AG10803 (cell line): ENCODE results near the gene SPHK2.

Source experiments
- DNase-seq: peaks from one replicate; pipeline ENCODE4 v3.0.0; 2010; ENCODE audit warnings: low read depth
- H3K4me3 ChIP-seq: 2 replicates; pipeline ENCODE4 v1.5.1; 2011; ENCODE audit warnings: mild to moderate bottlenecking, low read length, control low read depth
- CTCF ChIP-seq: conservative IDR thresholded peaks from 2 replicates; pipeline ENCODE4 v1.5.1; 2011; ENCODE audit warnings: mild to moderate bottlenecking, low read length, control low read depth, inconsistent platforms

SPHK2 gene

DNA sequence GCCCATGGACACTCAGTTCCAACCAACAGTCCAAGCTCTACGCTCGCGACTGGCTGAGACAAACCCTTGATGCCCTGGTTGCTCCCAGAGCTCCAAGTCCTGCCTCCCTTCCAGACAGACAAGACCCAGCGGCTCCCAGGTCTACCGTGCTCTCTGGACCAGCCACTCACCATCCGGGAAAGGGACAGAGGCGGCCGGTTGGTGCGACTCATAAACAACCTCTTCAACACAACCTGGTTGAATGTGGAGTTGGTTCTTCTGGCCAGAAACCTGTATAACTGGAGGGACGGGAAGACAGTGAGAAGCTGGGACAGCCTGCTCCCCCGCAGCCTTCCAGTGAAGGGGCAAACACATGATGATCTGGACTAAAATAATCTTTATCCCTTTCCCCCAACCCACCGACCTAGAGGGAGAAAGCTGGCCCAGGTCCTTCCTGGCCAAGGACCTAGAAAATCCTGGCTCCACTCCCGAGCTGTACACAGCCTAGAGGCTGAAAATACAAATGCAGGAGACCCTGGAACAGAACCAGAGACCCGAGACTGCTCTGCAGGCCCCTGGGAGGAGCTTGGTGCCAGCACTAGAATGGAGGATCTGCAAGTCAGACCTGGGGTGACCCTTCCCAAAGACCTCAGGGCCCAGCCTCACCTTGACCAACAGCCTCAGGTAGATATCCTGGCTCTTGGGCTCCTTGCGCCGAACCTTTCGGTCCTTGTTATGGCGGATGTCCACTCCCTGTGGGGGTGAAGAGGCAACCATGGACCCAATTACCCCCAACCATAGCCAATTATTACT is 2.0 kb upstream of the SPHK2 start:
- no peak for DNase-seq
- no peak; the same call in 1 of the 2 replicates for TF ChIP-seq CTCF
- H3K4me3 ChIP-seq, result peak overlapping the region; percentile 98

DNA sequence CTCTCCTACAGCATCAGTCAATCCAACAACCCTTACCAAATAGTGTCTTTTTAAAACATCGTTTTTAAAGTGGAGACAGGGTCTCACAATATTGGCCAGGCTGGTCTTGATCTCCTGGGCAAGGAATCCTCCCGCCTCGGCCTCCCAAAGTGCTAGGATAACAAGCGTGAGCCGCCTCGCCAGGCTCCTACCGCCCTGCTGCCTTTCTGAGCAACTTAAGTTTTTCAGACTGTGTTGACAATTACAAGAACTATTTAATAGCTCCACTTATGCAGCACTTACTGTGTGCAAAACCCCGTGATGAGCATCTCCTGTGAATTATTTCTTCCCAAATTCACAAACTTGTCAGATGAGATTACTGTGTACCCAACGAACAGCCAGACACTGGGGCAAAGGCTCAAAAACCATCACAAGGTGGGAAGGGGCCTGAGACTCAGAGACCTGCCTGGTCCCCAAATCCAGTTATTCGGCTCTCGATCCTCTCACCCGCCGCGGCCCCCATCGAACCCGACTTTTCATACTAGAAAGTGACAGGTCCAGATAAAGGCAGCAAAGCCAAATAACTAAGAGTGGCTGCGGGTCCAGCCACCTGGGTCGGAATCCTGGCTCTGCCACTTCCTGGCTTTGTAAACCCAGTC is 909 bp upstream of the SPHK2 start:
- peak overlapping the region; percentile 98 for H3K4me3 ChIP-seq
- DNase-seq, result no peak
- TF ChIP-seq CTCF, result no peak

- peak; percentile 53 for DNase-seq
- H3K4me3 ChIP-seq, result peak overlapping the region; percentile 92
- TF ChIP-seq CTCF, result no peak; the same call in 1 of the 2 replicates
Measured at GRCh38 chr19:48619692-48620585, 633 bp downstream of the SPHK2 start.

DNA sequence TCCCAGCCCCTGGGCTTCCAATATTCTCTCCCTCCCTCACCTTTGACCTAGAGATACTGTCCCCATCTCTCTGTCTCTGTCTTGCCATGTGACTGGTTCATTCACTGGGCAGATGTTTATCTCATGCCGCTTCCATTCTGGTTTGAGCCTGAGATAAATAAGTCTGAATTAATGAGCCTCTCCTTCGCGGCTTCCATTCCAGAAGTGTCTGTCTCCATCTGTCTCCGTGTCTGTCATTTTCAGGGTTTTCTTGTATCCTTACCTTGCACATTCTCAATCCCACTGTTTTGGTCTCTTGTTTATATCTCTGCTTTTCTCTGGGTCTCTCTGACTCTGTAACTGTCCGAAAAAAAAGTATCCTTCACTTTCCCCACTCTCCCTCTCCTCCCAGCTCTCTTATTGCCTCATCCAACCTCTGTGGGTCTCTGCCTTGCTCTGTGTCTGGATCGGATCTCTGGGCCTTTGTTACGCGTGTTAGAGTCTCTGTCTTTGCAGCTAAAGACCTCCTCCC is 4.3 kb downstream of the SPHK2 start:
- TF ChIP-seq CTCF, result no peak
- peak overlapping the region; percentile 59 for H3K4me3 ChIP-seq
- no peak for DNase-seq

DNA sequence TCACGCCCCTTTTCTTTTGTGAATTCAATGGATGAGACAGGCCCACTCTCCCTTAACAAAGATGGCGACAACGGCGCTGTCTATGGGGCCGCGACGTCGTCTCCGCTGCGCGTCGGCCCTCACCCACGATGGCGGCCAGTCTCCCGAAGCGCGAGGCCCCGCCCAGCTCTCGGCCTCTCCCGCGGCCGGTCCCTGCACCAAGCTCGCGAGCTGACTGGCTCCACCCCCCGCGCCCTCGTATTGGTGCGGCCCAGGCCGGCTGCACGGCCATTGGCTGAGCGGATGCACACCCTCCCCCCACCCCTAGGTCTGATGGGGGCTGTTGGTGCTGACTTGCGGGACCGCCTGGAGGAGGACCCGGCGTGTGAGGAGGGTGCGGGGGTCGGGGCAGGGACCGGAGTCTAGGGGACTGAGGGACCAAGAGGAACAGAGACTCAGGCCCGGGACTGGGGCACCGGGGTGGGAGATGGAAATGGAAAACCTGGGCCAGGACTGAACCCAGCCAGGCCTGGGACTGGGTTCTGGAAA is 4.8 kb downstream of the SPHK2 start:
- H3K4me3 ChIP-seq, result peak overlapping the region; percentile 69

More for the DNA sequence above, 4.8 kb downstream of the SPHK2 start:
- DNase-seq, result peak; percentile 97
- no peak for TF ChIP-seq CTCF
